AG04450 (cell line): ENCODE results near the gene APOL6. TPM values are rescaled to one million over a fixed set of nuclear protein-coding genes. Genes with fewer than 3 reads are reported as not detected.
"Not testable (repeated sequence)": the region's sequence is repeated elsewhere in the genome, so short reads cannot be mapped to it uniquely, and the experiment has no call there.

ENCODE experiments used
- CTCF ChIA-PET: fragments of 300-600, 350-600 bp; formaldehyde crosslinking; extraction: SDS; loops from one replicate; lab custom pipeline; 2022; ENCODE audit warnings: antibody characterized with exemption, inconsistent platforms; lab: Charles Lee
- POLR2A ChIA-PET: fragments of 350-600 bp; formaldehyde crosslinking; extraction: SDS; loops from one replicate; lab custom pipeline; 2021; ENCODE audit warnings: antibody characterized with exemption, inconsistent platforms; lab: Yijun Ruan, JAX
- DNase-seq: peaks from one replicate; pipeline ENCODE4 v3.0.0-alpha.2; 2011; ENCODE audit warnings: low read depth, low spot score
- H3K27ac ChIP-seq: one replicate; pipeline ENCODE4 v1.5.1; 2012; ENCODE audit warnings: low read depth, low read length, control low read depth
- H3K27me3 ChIP-seq: one replicate; pipeline ENCODE4 v1.6.0; 2012; ENCODE audit warnings: low read length; ENCODE audit not compliant: control insufficient read depth, insufficient read depth
- H3K4me3 ChIP-seq: 2 replicates; pipeline ENCODE4 v1.5.1; 2011; ENCODE audit warnings: mild to moderate bottlenecking, low read depth, low read length, control low read depth
- H3K9me3 ChIP-seq: 2 replicates; pipeline ENCODE4 v1.5.1; 2012; ENCODE audit warnings: low read length; ENCODE audit not compliant: control insufficient read depth, insufficient read depth
- polyA plus RNA-seq: library from polyadenylated mRNA; depleted of rRNA; stranded (reverse); fragments of >200 nt; gene quantifications from 2 replicates; pipeline ENCODE4 v1.2.3, GENCODE V29; 2011
- TF ChIP-seq, protein P1 (sequence below): IDR thresholded peaks from 2 replicates; pipeline ENCODE4 v1.5.1; 2011; ENCODE audit warnings: low read depth, low read length, control low read depth, inconsistent platforms

APOL6 gene
- polyA plus RNA-seq, 1 experiment: 15.0 TPM

DNA sequence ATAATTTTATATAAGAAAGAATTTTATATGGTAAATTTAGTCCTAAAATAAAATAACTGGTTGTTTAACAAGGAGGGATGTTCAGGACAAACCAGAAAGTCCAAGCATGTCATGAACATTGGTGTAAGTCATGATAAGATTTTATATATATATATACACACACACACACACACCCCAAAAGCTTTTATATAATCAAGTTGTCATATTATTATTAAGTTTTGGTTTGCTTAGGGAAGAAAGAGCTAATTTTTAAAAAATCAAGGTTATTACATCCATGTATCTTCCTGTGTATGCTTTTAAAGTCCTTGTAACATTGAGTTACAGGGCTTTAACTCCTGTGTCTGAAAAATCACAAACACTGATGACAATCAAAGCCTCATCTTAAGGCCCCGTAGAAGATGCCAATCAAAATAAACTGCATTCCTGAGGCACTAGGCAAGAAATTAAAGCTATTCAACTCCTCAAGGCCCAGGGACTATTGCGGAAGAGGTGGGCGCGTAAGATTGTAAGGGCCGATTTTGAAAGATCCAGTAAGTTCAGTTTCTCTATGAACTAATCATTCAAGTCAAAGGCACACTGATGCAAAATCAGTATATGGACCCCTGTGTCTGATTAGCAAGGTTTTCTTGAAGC lies 16.8 kb downstream of the APOL6 start:
- POLR2A ChIA-PET: no interaction called here
- TF ChIP-seq, protein P1, sequence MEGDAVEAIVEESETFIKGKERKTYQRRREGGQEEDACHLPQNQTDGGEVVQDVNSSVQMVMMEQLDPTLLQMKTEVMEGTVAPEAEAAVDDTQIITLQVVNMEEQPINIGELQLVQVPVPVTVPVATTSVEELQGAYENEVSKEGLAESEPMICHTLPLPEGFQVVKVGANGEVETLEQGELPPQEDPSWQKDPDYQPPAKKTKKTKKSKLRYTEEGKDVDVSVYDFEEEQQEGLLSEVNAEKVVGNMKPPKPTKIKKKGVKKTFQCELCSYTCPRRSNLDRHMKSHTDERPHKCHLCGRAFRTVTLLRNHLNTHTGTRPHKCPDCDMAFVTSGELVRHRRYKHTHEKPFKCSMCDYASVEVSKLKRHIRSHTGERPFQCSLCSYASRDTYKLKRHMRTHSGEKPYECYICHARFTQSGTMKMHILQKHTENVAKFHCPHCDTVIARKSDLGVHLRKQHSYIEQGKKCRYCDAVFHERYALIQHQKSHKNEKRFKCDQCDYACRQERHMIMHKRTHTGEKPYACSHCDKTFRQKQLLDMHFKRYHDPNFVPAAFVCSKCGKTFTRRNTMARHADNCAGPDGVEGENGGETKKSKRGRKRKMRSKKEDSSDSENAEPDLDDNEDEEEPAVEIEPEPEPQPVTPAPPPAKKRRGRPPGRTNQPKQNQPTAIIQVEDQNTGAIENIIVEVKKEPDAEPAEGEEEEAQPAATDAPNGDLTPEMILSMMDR: no peak
- CTCF ChIA-PET: interaction anchor here (1.3 to 3.4 kb wide), 2 partner anchors 19 to 401 kb away, joined by 4 to 22 read pairs; no protein-coding TSS in a partner anchor
- no peak overlapping the region for H3K27ac ChIP-seq
- no peaks in the 10 kb centered on the region for H3K27me3 ChIP-seq
- DNase-seq: no peak
- H3K4me3 ChIP-seq: no peak overlapping the region
- H3K9me3 ChIP-seq: peaks cover 7% of the 10 kb centered on the region

DNA sequence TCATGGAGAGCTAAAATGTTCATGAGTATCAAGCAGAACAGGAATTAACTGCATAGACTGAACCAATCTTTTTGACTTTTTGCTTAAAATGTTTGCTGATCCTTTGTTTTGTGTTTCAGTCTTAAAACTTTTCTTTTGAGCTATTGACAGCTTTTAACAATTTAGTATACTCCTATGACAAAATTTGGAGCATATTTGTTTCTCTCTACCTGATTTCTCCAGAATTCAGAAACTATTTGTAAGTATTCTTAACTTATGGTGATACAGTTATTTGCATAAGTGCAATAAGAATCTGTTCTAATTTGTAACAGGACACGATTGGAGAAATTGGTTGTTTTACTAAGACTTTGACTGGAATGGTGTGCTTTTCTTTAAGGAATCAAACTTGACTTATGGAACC lies 18.5 kb downstream of the APOL6 start:
- H3K9me3 ChIP-seq, POLR2A ChIA-PET, H3K4me3 ChIP-seq, H3K27me3 ChIP-seq, CTCF ChIA-PET, DNase-seq, H3K27ac ChIP-seq: not testable (repeated sequence)

DNA sequence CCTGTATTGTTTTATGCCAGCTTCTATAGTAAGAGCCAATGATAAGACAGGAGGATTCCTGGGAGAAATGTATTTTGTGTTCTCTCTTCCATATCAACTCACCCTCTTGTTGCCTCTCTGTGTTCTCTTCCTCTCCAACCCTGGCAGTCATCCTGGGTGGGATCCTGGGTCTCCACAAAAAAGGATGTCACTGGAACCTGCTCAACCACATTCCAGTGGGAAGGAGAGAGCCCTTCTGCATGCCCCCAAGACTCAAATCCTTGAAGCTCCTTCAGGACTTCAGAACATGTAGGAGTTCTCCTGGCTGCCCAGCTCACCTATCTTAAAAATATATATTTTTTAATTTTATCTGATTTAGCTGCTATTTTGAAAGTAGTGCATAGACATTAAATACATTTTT lies 26.1 kb downstream of the APOL6 start:
- CTCF ChIA-PET: interaction anchor here (1.6 kb wide), 1 partner anchor 10 kb away, joined by 5 read pairs; no protein-coding TSS in a partner anchor
- POLR2A ChIA-PET: no interaction called here
- no peak overlapping the region for H3K4me3 ChIP-seq
- H3K9me3 ChIP-seq: peaks cover 6% of the 10 kb centered on the region
- TF ChIP-seq, protein P1: no peak
- H3K27ac ChIP-seq: no peak overlapping the region
- DNase-seq: no peak
- H3K27me3 ChIP-seq: no peaks in the 10 kb centered on the region

DNA sequence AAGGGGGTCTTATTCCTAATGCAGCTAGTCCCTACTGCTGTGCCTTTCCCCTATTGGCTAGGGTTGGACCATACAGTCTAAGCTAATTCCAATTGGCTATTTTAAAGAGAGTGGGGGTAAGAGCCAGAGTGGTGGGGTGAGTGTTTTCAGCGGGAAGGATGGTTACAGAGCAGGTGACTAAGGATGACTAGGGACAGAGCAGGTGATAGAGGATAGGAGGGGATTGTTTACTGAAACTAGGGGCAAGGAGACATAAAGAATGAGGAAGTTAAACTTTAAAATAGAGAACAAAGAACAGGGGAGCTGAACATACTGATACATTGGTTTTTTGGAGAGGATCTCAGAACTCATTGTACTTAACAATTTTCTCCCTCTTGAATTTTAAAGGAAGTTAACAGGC lies 27.8 kb downstream of the APOL6 start:
- DNase-seq, POLR2A ChIA-PET, H3K27ac ChIP-seq: not testable (repeated sequence)

DNA sequence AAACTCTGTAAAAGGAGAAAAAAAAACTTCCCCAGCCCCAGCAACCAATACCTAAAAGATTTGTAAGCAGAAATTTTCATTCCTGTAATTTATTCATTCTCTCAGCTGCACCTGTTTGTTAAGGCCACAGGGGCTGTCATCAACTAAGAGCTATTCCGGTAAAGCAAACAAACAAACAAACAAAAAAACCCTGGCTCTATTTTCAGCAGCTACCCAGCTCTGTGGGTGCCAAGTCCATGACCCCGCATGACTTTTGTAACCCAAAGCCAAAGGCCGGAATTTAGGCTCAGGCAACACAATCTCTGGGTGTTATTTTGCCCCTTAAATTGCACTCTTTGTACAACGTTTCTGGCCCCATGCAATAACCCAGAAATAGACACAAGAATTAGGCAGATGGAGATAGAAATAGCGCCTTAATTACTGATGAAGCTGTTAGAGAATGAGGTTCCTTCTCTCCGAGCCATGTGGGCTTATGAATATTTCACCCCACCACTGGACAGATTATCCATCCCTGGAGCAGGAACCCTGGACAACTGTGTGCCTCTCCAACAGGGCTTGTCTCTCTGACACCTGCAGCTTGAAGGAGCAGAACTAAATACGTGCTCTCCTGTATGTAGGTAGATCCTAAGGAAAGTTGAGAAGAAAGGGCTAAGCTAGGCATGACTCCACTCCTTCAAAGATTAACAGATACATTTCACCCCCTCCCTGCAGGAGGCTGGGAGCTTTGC lies 29.4 kb downstream of the APOL6 start:
- CTCF ChIA-PET: interaction anchor here (0.6 kb wide), 1 partner anchor 10 kb away, joined by 3 read pairs; no protein-coding TSS in a partner anchor

More for the DNA sequence above, 27.8 kb downstream of the APOL6 start:
- CTCF ChIA-PET: interaction anchor here (0.7 kb wide), 1 partner anchor 390 kb away, joined by 3 read pairs; no protein-coding TSS in a partner anchor
- H3K9me3 ChIP-seq, H3K4me3 ChIP-seq, H3K27me3 ChIP-seq: not testable (repeated sequence)

More for the DNA sequence above, 29.4 kb downstream of the APOL6 start:
- no peak for DNase-seq
- POLR2A ChIA-PET: interaction anchor here (0.5 kb wide), 1 partner anchor 12 kb away, joined by 4 read pairs; no protein-coding TSS in a partner anchor
- H3K27ac ChIP-seq: no peak overlapping the region
- H3K27me3 ChIP-seq: no peaks in the 10 kb centered on the region
- H3K4me3 ChIP-seq: no peak overlapping the region
- TF ChIP-seq, protein P1: no peak
- peaks cover 10% of the 10 kb centered on the region for H3K9me3 ChIP-seq
